Natural killer cell (primary cell): Measurements from ENCODE around the gene OLFML2A. TPM values are rescaled to one million over a fixed set of nuclear protein-coding genes. Genes with fewer than 3 reads are reported as not detected.
A peak's percentile ranks its signal among the peaks of the same experiment; 100 is the strongest.

Experiments used
- ATAC-seq, 3 donors: fragments of 150-1000 bp in 2 of 3; fragments of 200-7000 bp in 1 of 3; cut with Tn5 transposase; 1 replicate in 1 of 3; 2 replicates in 2 of 3; pipeline ENCODE4 v1.10.0; 2021; ENCODE audit warnings: mild to moderate bottlenecking in 2 of 3, moderate library complexity in 2 of 3
- DNase-seq, 2 donors: peaks; one replicate each; pipeline versions ENCODE4 v3.0.0 to v3.0.0-alpha.2; 2013 to 2021; ENCODE audit warnings: mixed read lengths in 1 of 2
- H3K27ac ChIP-seq: one replicate; pipeline ENCODE4 v1.5.1; 2013; ENCODE audit warnings: mild to moderate bottlenecking, low read length
- H3K27me3 ChIP-seq: one replicate; pipeline ENCODE4 v1.6.1; 2013; ENCODE audit warnings: low read length; ENCODE audit not compliant: control insufficient read depth, insufficient read depth
- H3K36me3 ChIP-seq: one replicate; pipeline ENCODE4 v1.6.1; 2013; ENCODE audit warnings: low read length; ENCODE audit not compliant: control insufficient read depth, insufficient read depth
- H3K4me1 ChIP-seq: one replicate; pipeline ENCODE4 v1.6.1; 2013; ENCODE audit warnings: low read length; ENCODE audit not compliant: control insufficient read depth, insufficient read depth
- H3K4me3 ChIP-seq: one replicate; pipeline ENCODE4 v1.5.1; 2013; ENCODE audit warnings: low read length
- H3K9me3 ChIP-seq: one replicate; pipeline ENCODE4 v1.6.1; 2013; ENCODE audit warnings: low read length; ENCODE audit not compliant: control insufficient read depth, insufficient read depth
- H3K27ac Mint-ChIP-seq, 2 donors: one replicate each; pipeline ENCODE4 v1.8.0; 2022; ENCODE audit warnings: mild to moderate bottlenecking in 2 of 2, mixed read lengths in 2 of 2, moderate library complexity in 1 of 2
- H3K27me3 Mint-ChIP-seq, 2 donors: one replicate each; pipeline ENCODE4 v1.8.0; 2022; ENCODE audit warnings: low read depth in 2 of 2, mixed read lengths in 2 of 2
- H3K36me3 Mint-ChIP-seq: one replicate; pipeline ENCODE4 v1.8.0; 2022; ENCODE audit warnings: mixed read lengths
- H3K4me1 Mint-ChIP-seq, 2 donors: one replicate each; pipeline ENCODE4 v1.8.0; 2022; ENCODE audit warnings: mixed read lengths in 2 of 2
- H3K4me3 Mint-ChIP-seq: one replicate; pipeline ENCODE4 v1.8.0; 2022; ENCODE audit warnings: mild to moderate bottlenecking, moderate library complexity, mixed read lengths
- H3K9me3 Mint-ChIP-seq, 2 donors: one replicate each; pipeline ENCODE4 v1.8.0; 2022; ENCODE audit warnings: mixed read lengths in 2 of 2
- WGBS: methylation state at CpG from one replicate; pipeline ENCODE4 v1.1.7; 2013; ENCODE audit warnings: missing lambda C conversion rate; ENCODE audit not compliant: insufficient coverage; 5-methylcytosine and 5-hydroxymethylcytosine counted together
- intact Hi-C: fragments of 100-400 bp; cut with micrococcal nuclease; formaldehyde crosslinking; loops from one replicate; pipeline ENCODE4 v1.14.2; 2022
- total RNA-seq, 4 donors: library from RNA; stranded (reverse); fragments of 120-200 nt in 1 of 4; gene quantifications; one replicate each; pipeline versions ENCODE4 v1.2.3 to v1.2.4, GENCODE V29; 2013 to 2022
- TF ChIP-seq, protein P1 (sequence below): fragments of 200-600 bp; IDR thresholded peaks from one replicate; pipeline ENCODE4 v1.8.0; 2022; ENCODE audit warnings: antibody characterized with exemption

OLFML2A gene
- total RNA-seq, 3 donors from 2014 or later (not counting 1 experiment from before 2014, with no cell fraction given), result not detected

- H3K9me3 Mint-ChIP-seq, result no peaks in the 10 kb centered on the region
- ATAC-seq, result no peak
- Histone ChIP-seq H3K36me3 (no peaks in the 10 kb centered on the region), H3K4me3 (no peak overlapping the region), H3K27me3 (peaks cover 31% of the 10 kb centered on the region), H3K4me1 (no peaks in the 10 kb centered on the region), H3K9me3 (no peaks in the 10 kb centered on the region), H3K27ac (no peak overlapping the region)
- H3K27ac Mint-ChIP-seq, result no peak overlapping the region
- H3K4me1 Mint-ChIP-seq, result no peaks in the 10 kb centered on the region
- H3K36me3 Mint-ChIP-seq, result no peaks in the 10 kb centered on the region
- TF ChIP-seq, protein P1, sequence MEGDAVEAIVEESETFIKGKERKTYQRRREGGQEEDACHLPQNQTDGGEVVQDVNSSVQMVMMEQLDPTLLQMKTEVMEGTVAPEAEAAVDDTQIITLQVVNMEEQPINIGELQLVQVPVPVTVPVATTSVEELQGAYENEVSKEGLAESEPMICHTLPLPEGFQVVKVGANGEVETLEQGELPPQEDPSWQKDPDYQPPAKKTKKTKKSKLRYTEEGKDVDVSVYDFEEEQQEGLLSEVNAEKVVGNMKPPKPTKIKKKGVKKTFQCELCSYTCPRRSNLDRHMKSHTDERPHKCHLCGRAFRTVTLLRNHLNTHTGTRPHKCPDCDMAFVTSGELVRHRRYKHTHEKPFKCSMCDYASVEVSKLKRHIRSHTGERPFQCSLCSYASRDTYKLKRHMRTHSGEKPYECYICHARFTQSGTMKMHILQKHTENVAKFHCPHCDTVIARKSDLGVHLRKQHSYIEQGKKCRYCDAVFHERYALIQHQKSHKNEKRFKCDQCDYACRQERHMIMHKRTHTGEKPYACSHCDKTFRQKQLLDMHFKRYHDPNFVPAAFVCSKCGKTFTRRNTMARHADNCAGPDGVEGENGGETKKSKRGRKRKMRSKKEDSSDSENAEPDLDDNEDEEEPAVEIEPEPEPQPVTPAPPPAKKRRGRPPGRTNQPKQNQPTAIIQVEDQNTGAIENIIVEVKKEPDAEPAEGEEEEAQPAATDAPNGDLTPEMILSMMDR, result no peak
- peaks cover 43 to 84% of the 10 kb centered on the region in 2 donors for H3K27me3 Mint-ChIP-seq
- intact Hi-C loops, result no loop called here
- DNase-seq, result no peak
- H3K4me3 Mint-ChIP-seq, result no peak overlapping the region
- WGBS, result 40% methylated on average over 1 of the region's 3 CpGs
These were observed 15.2 kb upstream of the OLFML2A start for GRCh38 chr9:124761710-124762109.

GRCh38 chr9:124762633-124763032, 14.3 kb upstream of the OLFML2A start:
- WGBS, result 90% methylated on average over 2 of the region's 3 CpGs

GRCh38 chr9:124764774-124765438, 12.0 kb upstream of the OLFML2A start:
- no peak overlapping the region for H3K4me3 ChIP-seq
- H3K36me3 Mint-ChIP-seq, result no peaks in the 10 kb centered on the region
- H3K9me3 Mint-ChIP-seq, result no peaks in the 10 kb centered on the region
- H3K9me3 ChIP-seq, result no peaks in the 10 kb centered on the region
- intact Hi-C loops, result no loop called here
- no peak overlapping the region for H3K4me3 Mint-ChIP-seq
- H3K27me3 Mint-ChIP-seq, result peaks cover 50 to 86% of the 10 kb centered on the region in 2 donors
- H3K36me3 ChIP-seq, result no peaks in the 10 kb centered on the region
- peaks cover 5 to 7% of the 10 kb centered on the region in 2 donors for H3K4me1 Mint-ChIP-seq
- H3K27ac ChIP-seq, result no peak overlapping the region
- TF ChIP-seq, protein P1, result no peak
- H3K27me3 ChIP-seq, result peaks cover 55% of the 10 kb centered on the region
- ATAC-seq, result no peak
- WGBS, result 83% methylated on average over 2 of the region's 6 CpGs
- peak in 1 of 2 donors; percentile 23 for DNase-seq
- peaks cover 5% of the 10 kb centered on the region for H3K4me1 ChIP-seq
- H3K27ac Mint-ChIP-seq, result no peak overlapping the region

More at GRCh38 chr9:124762633-124763032, 14.3 kb upstream of the OLFML2A start:
- ATAC-seq, result no peak
- Mint-ChIP-seq H3K27me3 (peaks cover 41 to 82% of the 10 kb centered on the region in 2 donors), H3K27ac (no peak overlapping the region), H3K36me3 (no peaks in the 10 kb centered on the region), H3K4me3 (no peak overlapping the region), H3K9me3 (no peaks in the 10 kb centered on the region), H3K4me1 (no peaks in the 10 kb centered on the region)
- Histone ChIP-seq H3K27ac (no peak overlapping the region), H3K4me3 (no peak overlapping the region), H3K36me3 (no peaks in the 10 kb centered on the region), H3K4me1 (no peaks in the 10 kb centered on the region), H3K9me3 (no peaks in the 10 kb centered on the region), H3K27me3 (peaks cover 40% of the 10 kb centered on the region)
- no peak for DNase-seq
- intact Hi-C loops, result no loop called here
- TF ChIP-seq, protein P1, result no peak

- H3K27me3 Mint-ChIP-seq, result peaks cover 54 to 91% of the 10 kb centered on the region in 2 donors
- no peak overlapping the region for H3K27ac ChIP-seq
- no peaks in the 10 kb centered on the region for H3K36me3 Mint-ChIP-seq
- H3K9me3 Mint-ChIP-seq, result no peaks in the 10 kb centered on the region
- no peak overlapping the region for H3K27ac Mint-ChIP-seq
- intact Hi-C loops, result no loop called here
- H3K4me3 ChIP-seq, result no peak overlapping the region
- H3K4me3 Mint-ChIP-seq, result no peak overlapping the region
- ATAC-seq, result no peak
- H3K27me3 ChIP-seq, result peaks cover 59% of the 10 kb centered on the region
- WGBS, result 91% methylated on average over 4 of the region's 6 CpGs
- H3K36me3 ChIP-seq, result no peaks in the 10 kb centered on the region
- peaks cover 11% of the 10 kb centered on the region for H3K4me1 ChIP-seq
- H3K4me1 Mint-ChIP-seq, result peaks cover 10 to 12% of the 10 kb centered on the region in 2 donors
- no peaks in the 10 kb centered on the region for H3K9me3 ChIP-seq
- no peak for DNase-seq
- TF ChIP-seq, protein P1, result no peak
These were observed 11.5 kb upstream of the OLFML2A start for GRCh38 chr9:124765439-124765835.
